Activated T-helper 2 cell treated with anti-CD3 and anti-CD28 coated beads, Interferon-gamma antibody, Interleukin-2, Interleukin-4, amounts not matched to agents 10 μg/mL and 5 μg/mL and 100 μg/mL, durations not matched to agents 14 hours and 24 hours and 36 hours (primary cell): ENCODE data around the gene GHITM. TPM values are rescaled to one million over a fixed set of nuclear protein-coding genes. Genes with fewer than 3 reads are reported as not detected.
"Not testable (repeated sequence)": the region's sequence is repeated elsewhere in the genome, so short reads cannot be mapped to it uniquely, and the experiment has no call there.

Experiments
- DNase-seq: peaks from one replicate; pipeline ENCODE4 v3.0.0; 2021; ENCODE audit warnings: low spot score
- H3K27ac Mint-ChIP-seq: one replicate; pipeline ENCODE4 v1.8.0; 2021; ENCODE audit warnings: mixed read lengths
- H3K27me3 Mint-ChIP-seq: one replicate; pipeline ENCODE4 v1.8.0; 2021; ENCODE audit warnings: low read depth, mixed read lengths
- H3K36me3 Mint-ChIP-seq: one replicate; pipeline ENCODE4 v1.8.0; 2021; ENCODE audit warnings: low read depth, mixed read lengths
- H3K4me1 Mint-ChIP-seq: one replicate; pipeline ENCODE4 v1.8.0; 2021; ENCODE audit warnings: low read depth, mixed read lengths
- H3K4me3 Mint-ChIP-seq: one replicate; pipeline ENCODE4 v1.8.0; 2021; ENCODE audit warnings: low read depth, mild to moderate bottlenecking, moderate library complexity, mixed read lengths
- H3K9me3 Mint-ChIP-seq: one replicate; pipeline ENCODE4 v1.8.0; 2021; ENCODE audit warnings: mixed read lengths
- intact Hi-C: fragments of 100-400 bp; cut with micrococcal nuclease; formaldehyde crosslinking; loops from one replicate; pipeline ENCODE4 v1.15.1; 2023
- total RNA-seq: library from RNA; stranded (reverse); gene quantifications from 2 replicates; pipeline ENCODE4 v1.2.3, GENCODE V29; 2022

GHITM gene
- total RNA-seq, 1 donor from 2014 or later: 141 TPM

GRCh38 chr10:84156768-84157167 lies 17.5 kb downstream of the GHITM start:
- intact Hi-C loops: no loop called here
- DNase-seq: no peak
- Mint-ChIP-seq H3K27ac (no peak overlapping the region), H3K27me3 (peaks cover 2% of the 10 kb centered on the region), H3K4me3 (no peak overlapping the region), H3K4me1 (peaks cover 7% of the 10 kb centered on the region), H3K9me3 (no peaks in the 10 kb centered on the region), H3K36me3 (peaks cover 30% of the 10 kb centered on the region)

GRCh38 chr10:84158061-84158460 lies 18.8 kb downstream of the GHITM start:
- H3K36me3 Mint-ChIP-seq: peaks cover 17% of the 10 kb centered on the region
- H3K27ac Mint-ChIP-seq: no peak overlapping the region
- no peaks in the 10 kb centered on the region for H3K9me3 Mint-ChIP-seq
- H3K4me3 Mint-ChIP-seq: no peak overlapping the region
- no peak for DNase-seq
- peaks cover 7% of the 10 kb centered on the region for H3K4me1 Mint-ChIP-seq
- peaks cover 2% of the 10 kb centered on the region for H3K27me3 Mint-ChIP-seq
- intact Hi-C loops: no loop called here

GRCh38 chr10:84158550-84158949 lies 19.2 kb downstream of the GHITM start:
- peaks cover 7% of the 10 kb centered on the region for H3K4me1 Mint-ChIP-seq
- no peak for DNase-seq
- intact Hi-C loops: no loop called here
- no peak overlapping the region for H3K27ac Mint-ChIP-seq
- peaks cover 15% of the 10 kb centered on the region for H3K36me3 Mint-ChIP-seq
- peaks cover 3% of the 10 kb centered on the region for H3K27me3 Mint-ChIP-seq
- H3K4me3 Mint-ChIP-seq: no peak overlapping the region
- no peaks in the 10 kb centered on the region for H3K9me3 Mint-ChIP-seq

- H3K9me3 Mint-ChIP-seq: no peaks in the 10 kb centered on the region
- H3K4me1 Mint-ChIP-seq: peaks cover 7% of the 10 kb centered on the region
- DNase-seq: no peak
- H3K27me3 Mint-ChIP-seq: peaks cover 5% of the 10 kb centered on the region
- peaks cover 9% of the 10 kb centered on the region for H3K36me3 Mint-ChIP-seq
- no peak overlapping the region for H3K4me3 Mint-ChIP-seq
- intact Hi-C loops: no loop called here
- no peak overlapping the region for H3K27ac Mint-ChIP-seq
These were observed 19.9 kb downstream of the GHITM start for GRCh38 chr10:84159076-84159685.

GRCh38 chr10:84160663-84161362 lies 21.5 kb downstream of the GHITM start:
- Mint-ChIP-seq H3K4me1 (peaks cover 7% of the 10 kb centered on the region), H3K4me3 (no peak overlapping the region)
- intact Hi-C loops: no loop called here

GRCh38 chr10:84163996-84164395 lies 24.7 kb downstream of the GHITM start:
- no peak overlapping the region for H3K27ac Mint-ChIP-seq
- no peaks in the 10 kb centered on the region for H3K9me3 Mint-ChIP-seq
- no peak for DNase-seq
- peaks cover 8% of the 10 kb centered on the region for H3K27me3 Mint-ChIP-seq
- H3K4me3 Mint-ChIP-seq: no peak overlapping the region
- intact Hi-C loops: no loop called here
- H3K36me3 Mint-ChIP-seq: no peaks in the 10 kb centered on the region
- no peaks in the 10 kb centered on the region for H3K4me1 Mint-ChIP-seq

More at GRCh38 chr10:84160663-84161362, 21.5 kb downstream of the GHITM start:
- H3K27me3 Mint-ChIP-seq: peaks cover 8% of the 10 kb centered on the region
- no peak overlapping the region for H3K27ac Mint-ChIP-seq
- DNase-seq: no peak
- no peaks in the 10 kb centered on the region for H3K36me3 Mint-ChIP-seq
- no peaks in the 10 kb centered on the region for H3K9me3 Mint-ChIP-seq

- DNase-seq: no peak
- Mint-ChIP-seq H3K4me3 (no peak overlapping the region), H3K27ac (no peak overlapping the region), H3K4me1 (no peaks in the 10 kb centered on the region), H3K36me3 (no peaks in the 10 kb centered on the region), H3K9me3 (no peaks in the 10 kb centered on the region), H3K27me3 (peaks cover 8% of the 10 kb centered on the region)
- intact Hi-C loops: no loop called here
These were observed 25.1 kb downstream of the GHITM start for GRCh38 chr10:84164442-84164841.

- Mint-ChIP-seq H3K4me3 (no peak overlapping the region), H3K9me3 (no peaks in the 10 kb centered on the region), H3K27me3 (peaks cover 6% of the 10 kb centered on the region), H3K36me3 (no peaks in the 10 kb centered on the region), H3K27ac (no peak overlapping the region), H3K4me1 (no peaks in the 10 kb centered on the region)
- intact Hi-C loops: no loop called here
- DNase-seq: no peak
These were observed 27.4 kb downstream of the GHITM start for GRCh38 chr10:84166620-84167288.

GRCh38 chr10:84167289-84167653 lies 28.0 kb downstream of the GHITM start:
- H3K4me3 Mint-ChIP-seq, H3K27ac Mint-ChIP-seq, H3K9me3 Mint-ChIP-seq, H3K36me3 Mint-ChIP-seq, intact Hi-C loops, DNase-seq, H3K4me1 Mint-ChIP-seq, H3K27me3 Mint-ChIP-seq: not testable (repeated sequence)

GRCh38 chr10:84168382-84168781 lies 29.1 kb downstream of the GHITM start:
- DNase-seq, H3K27ac Mint-ChIP-seq, H3K36me3 Mint-ChIP-seq, H3K9me3 Mint-ChIP-seq, H3K4me3 Mint-ChIP-seq, H3K4me1 Mint-ChIP-seq, intact Hi-C loops, H3K27me3 Mint-ChIP-seq: not testable (repeated sequence)

GRCh38 chr10:84171237-84171636 lies 31.9 kb downstream of the GHITM start:
- H3K27ac Mint-ChIP-seq, H3K27me3 Mint-ChIP-seq, intact Hi-C loops, DNase-seq, H3K9me3 Mint-ChIP-seq, H3K4me1 Mint-ChIP-seq, H3K36me3 Mint-ChIP-seq, H3K4me3 Mint-ChIP-seq: not testable (repeated sequence)

- DNase-seq, H3K27ac Mint-ChIP-seq, H3K4me1 Mint-ChIP-seq, intact Hi-C loops, H3K9me3 Mint-ChIP-seq, H3K4me3 Mint-ChIP-seq, H3K27me3 Mint-ChIP-seq, H3K36me3 Mint-ChIP-seq: not testable (repeated sequence)
These were observed 32.6 kb downstream of the GHITM start for GRCh38 chr10:84171700-84172466.
